ENCODE measurements around the gene KRT33B. TPM values are rescaled to one million over a fixed set of nuclear protein-coding genes. Genes with fewer than 3 reads are reported as not detected.

Gene KRT33B
- total RNA-seq, 4 donors from 2014 or later: not detected

GRCh38 chr17:41367426-41368075, 2.1 kb downstream of the KRT33B start:
- in situ Hi-C loops (cut with MboI; ENCODE audit: low sequenced_read_pairs in 4 of 4): no loop called here
- Histone ChIP-seq H3K27ac (no peak overlapping the region), H3K36me3 (no peaks in the 10 kb centered on the region), H3K27me3 (no peaks in the 10 kb centered on the region), H3K4me1 (no peaks in the 10 kb centered on the region), H3K9me3 (no peaks in the 10 kb centered on the region), H3K4me3 (no peak overlapping the region)
- no peak for DNase-seq
- no peak for ATAC-seq
- TF ChIP-seq CTCF (IDR thresholded peaks at IDR 0.05 in 4 of 5, conservative IDR thresholded peaks at IDR 0.05 in 1 of 5): no peak
- intact Hi-C loops (cut with DNase I; ENCODE audit: low total_unique reads): no loop called here

GRCh38 chr17:41366070-41366469, 3.5 kb downstream of the KRT33B start:
- Histone ChIP-seq H3K4me3 (no peak overlapping the region), H3K36me3 (no peaks in the 10 kb centered on the region), H3K27ac (no peak overlapping the region), H3K9me3 (no peaks in the 10 kb centered on the region), H3K27me3 (no peaks in the 10 kb centered on the region), H3K4me1 (no peaks in the 10 kb centered on the region)
- no peak for ATAC-seq
- intact Hi-C loops (cut with DNase I; ENCODE audit: low total_unique reads) (no loop called here), in situ Hi-C loops (cut with MboI; ENCODE audit: low sequenced_read_pairs in 4 of 4) (no loop called here)
- TF ChIP-seq POLR2A (IDR thresholded peaks at IDR 0.05) (no peak), CTCF (IDR thresholded peaks at IDR 0.05 in 4 of 5, conservative IDR thresholded peaks at IDR 0.05 in 1 of 5) (no peak)
- no peak for DNase-seq

- no peak overlapping the region for H3K4me3 ChIP-seq
- DNase-seq: no peak
- no peaks in the 10 kb centered on the region for H3K4me1 ChIP-seq
- no peak for ATAC-seq
- TF ChIP-seq POLR2A (IDR thresholded peaks at IDR 0.05): no peak
- H3K27me3 ChIP-seq: no peaks in the 10 kb centered on the region
- intact Hi-C loops (cut with DNase I; ENCODE audit: low total_unique reads) (no loop called here), in situ Hi-C loops (cut with MboI; ENCODE audit: low sequenced_read_pairs in 4 of 4) (no loop called here)
- H3K27ac ChIP-seq: no peak overlapping the region
- no peaks in the 10 kb centered on the region for H3K9me3 ChIP-seq
- H3K36me3 ChIP-seq: no peaks in the 10 kb centered on the region
Observed at GRCh38 chr17:41363881-41364280, 5.7 kb downstream of the KRT33B start.

GRCh38 chr17:41360296-41360995, 9.2 kb downstream of the KRT33B start:
- no peaks in the 10 kb centered on the region for H3K36me3 ChIP-seq
- TF ChIP-seq CTCF (IDR thresholded peaks at IDR 0.05 in 4 of 5, conservative IDR thresholded peaks at IDR 0.05 in 1 of 5) (no peak), POLR2A (IDR thresholded peaks at IDR 0.05) (no peak)
- no peaks in the 10 kb centered on the region for H3K27me3 ChIP-seq
- no peak overlapping the region for H3K27ac ChIP-seq
- DNase-seq: no peak
- in situ Hi-C loops (cut with MboI; ENCODE audit: low sequenced_read_pairs in 4 of 4): no loop called here
- intact Hi-C loops (cut with DNase I; ENCODE audit: low total_unique reads): no loop called here
- no peaks in the 10 kb centered on the region for H3K9me3 ChIP-seq
- H3K4me3 ChIP-seq: no peak overlapping the region
- no peaks in the 10 kb centered on the region for H3K4me1 ChIP-seq
- no peak for ATAC-seq

GRCh38 chr17:41354536-41354935, 15.1 kb downstream of the KRT33B start:
- Histone ChIP-seq H3K36me3 (no peaks in the 10 kb centered on the region), H3K4me3 (no peak overlapping the region), H3K9me3 (no peaks in the 10 kb centered on the region), H3K4me1 (no peaks in the 10 kb centered on the region), H3K27me3 (no peaks in the 10 kb centered on the region), H3K27ac (no peak overlapping the region)
- no peak for TF ChIP-seq CTCF (IDR thresholded peaks at IDR 0.05 in 4 of 5, conservative IDR thresholded peaks at IDR 0.05 in 1 of 5)
- TF ChIP-seq POLR2A (IDR thresholded peaks at IDR 0.05): no peak
- intact Hi-C loops (cut with DNase I; ENCODE audit: low total_unique reads): no loop called here
- no peak for ATAC-seq
- in situ Hi-C loops (cut with MboI; ENCODE audit: low sequenced_read_pairs in 4 of 4): no loop called here
- no peak for DNase-seq

Data from gastrocnemius medialis (tissue), 4 donors.